ENCODE measurements around the gene DLL1. TPM values are rescaled to one million over a fixed set of nuclear protein-coding genes. Genes with fewer than 3 reads are reported as not detected.

DLL1 gene
- total and polyA plus RNA-seq, 7 donors: 1.1 to 13.6 (median 4.6) TPM

GRCh38 chr6:170273681-170274080 lies 17.2 kb downstream of the DLL1 start:
- TF ChIP-seq CTCF (IDR thresholded peaks at IDR 0.05) (no peak), POLR2AphosphoS5 (IDR thresholded peaks at IDR 0.05) (no peak), EP300 (IDR thresholded peaks at IDR 0.05) (no peak), POLR2A (IDR thresholded peaks at IDR 0.05) (no peak)
- Histone ChIP-seq H3K27ac (no peak overlapping the region), H3K4me3 (no peak overlapping the region), H3K9me3 (no peaks in the 10 kb centered on the region), H3K27me3 (no peaks in the 10 kb centered on the region), H3K36me3 (no peaks in the 10 kb centered on the region), H3K4me1 (peaks cover 0 to 10% (median 4%) of the 10 kb centered on the region in 4 donors)
- intact Hi-C loops (cut with DNase I): no loop called here
- 79% methylated on average over 7 of the region's 7 CpGs for WGBS, 2 donors
- DNase-seq: no peak

- intact Hi-C loops (cut with DNase I): no loop called here
- Histone ChIP-seq H3K4me3 (no peak overlapping the region), H3K27ac (no peak overlapping the region), H3K4me1 (peaks cover 0 to 10% (median 4%) of the 10 kb centered on the region in 4 donors), H3K36me3 (no peaks in the 10 kb centered on the region), H3K9me3 (no peaks in the 10 kb centered on the region), H3K27me3 (no peaks in the 10 kb centered on the region)
- WGBS, 2 donors: 94 to 96% methylated on average over 23 of the region's 23 CpGs
- TF ChIP-seq EP300 (IDR thresholded peaks at IDR 0.05) (no peak), CTCF (IDR thresholded peaks at IDR 0.05) (no peak), POLR2A (IDR thresholded peaks at IDR 0.05) (no peak), POLR2AphosphoS5 (IDR thresholded peaks at IDR 0.05) (no peak)
- DNase-seq: no peak
These were observed 17.7 kb downstream of the DLL1 start for GRCh38 chr6:170273191-170273590.

- intact Hi-C loops (cut with DNase I): no loop called here
- no peak for DNase-seq
- Histone ChIP-seq H3K36me3 (no peaks in the 10 kb centered on the region), H3K27me3 (no peaks in the 10 kb centered on the region), H3K9me3 (no peaks in the 10 kb centered on the region), H3K4me3 (peak overlapping the region in 3 of 4 donors; percentile 7 to 32 (median 17)), H3K27ac (no peak overlapping the region), H3K4me1 (peaks cover 0 to 10% (median 4%) of the 10 kb centered on the region in 4 donors)
- WGBS, 2 donors: 83 to 88% methylated on average over 30 of the region's 30 CpGs
- TF ChIP-seq POLR2A (IDR thresholded peaks at IDR 0.05) (no peak), EP300 (IDR thresholded peaks at IDR 0.05) (no peak), CTCF (IDR thresholded peaks at IDR 0.05) (no peak), POLR2AphosphoS5 (IDR thresholded peaks at IDR 0.05) (no peak)
These were observed 18.4 kb downstream of the DLL1 start for GRCh38 chr6:170272341-170273065.

- Histone ChIP-seq H3K4me3 (peak overlapping the region in 3 of 4 donors; percentile 7 to 32 (median 17)), H3K36me3 (no peaks in the 10 kb centered on the region), H3K27ac (no peak overlapping the region), H3K4me1 (peaks cover 0 to 10% (median 4%) of the 10 kb centered on the region in 4 donors), H3K9me3 (no peaks in the 10 kb centered on the region), H3K27me3 (no peaks in the 10 kb centered on the region)
- 52 to 87% methylated on average over 32 of the region's 32 CpGs for WGBS, 2 donors
- intact Hi-C loops (cut with DNase I): no loop called here
- no peak for TF ChIP-seq POLR2A (IDR thresholded peaks at IDR 0.05)
- TF ChIP-seq POLR2AphosphoS5 (IDR thresholded peaks at IDR 0.05): no peak
- TF ChIP-seq CTCF (IDR thresholded peaks at IDR 0.05): no peak
- TF ChIP-seq EP300 (IDR thresholded peaks at IDR 0.05): no peak
- no peak for DNase-seq
These were observed 19.0 kb downstream of the DLL1 start for GRCh38 chr6:170271771-170272314.

All from sigmoid colon (tissue), 7 donors.